SW480 (cell line): ENCODE results near the gene SCD.
A peak's percentile ranks its signal among the peaks of the same experiment; 100 is the strongest.

Source experiments
- DNase-seq: peaks from one replicate; pipeline ENCODE4 v3.0.0-alpha.2; 2016; ENCODE audit warnings: low spot score

The SCD gene

GRCh38 chr10:100340948-100341847 is 5.8 kb upstream of the SCD start:
- DNase-seq, result no peak

GRCh38 chr10:100341953-100342626 is 4.9 kb upstream of the SCD start:
- DNase-seq, result peak; percentile 79

GRCh38 chr10:100342627-100342972 is 4.4 kb upstream of the SCD start:
- no peak for DNase-seq

GRCh38 chr10:100344241-100344788 is 2.7 kb upstream of the SCD start:
- DNase-seq, result no peak

- peak; percentile 42 for DNase-seq
Measured at GRCh38 chr10:100345570-100346330, 1.3 kb upstream of the SCD start.

- DNase-seq, result peak; percentile 61
Measured at GRCh38 chr10:100346351-100346764, 675 bp upstream of the SCD start.

- DNase-seq, result no peak
Measured at GRCh38 chr10:100347568-100348195, 649 bp downstream of the SCD start.

GRCh38 chr10:100348389-100348927 is 1.4 kb downstream of the SCD start:
- no peak for DNase-seq

- DNase-seq, result no peak
Measured at GRCh38 chr10:100349087-100349486, 2.1 kb downstream of the SCD start.

- DNase-seq, result no peak
Measured at GRCh38 chr10:100349672-100350071, 2.6 kb downstream of the SCD start.

- no peak for DNase-seq
Measured at GRCh38 chr10:100350914-100351485, 4.0 kb downstream of the SCD start.

GRCh38 chr10:100353770-100354485 is 6.9 kb downstream of the SCD start:
- DNase-seq, result no peak

- DNase-seq, result no peak
Measured at GRCh38 chr10:100355086-100355485, 8.1 kb downstream of the SCD start.

GRCh38 chr10:100356067-100357017 is 9.3 kb downstream of the SCD start:
- no peak for DNase-seq

- DNase-seq, result no peak
Measured at GRCh38 chr10:100357059-100357858, 10.2 kb downstream of the SCD start.

- no peak for DNase-seq
Measured at GRCh38 chr10:100359030-100359432, 12.0 kb downstream of the SCD start.

- DNase-seq, result no peak
Measured at GRCh38 chr10:100359529-100360150, 12.6 kb downstream of the SCD start.

GRCh38 chr10:100360234-100360633 is 13.2 kb downstream of the SCD start:
- DNase-seq, result no peak
